Breast epithelium (tissue), 3 donors: Measurements from ENCODE around the gene RASGRP1.

Experiments
- POLR2A ChIP-seq: fragments of 450-650 bp; IDR thresholded peaks from one replicate; pipeline ENCODE4 v1.6.1; 2016; ENCODE audit warnings: antibody characterized with exemption, mild to moderate bottlenecking, moderate library complexity
- POLR2AphosphoS5 ChIP-seq, 3 donors: sonication (generic); formaldehyde crosslinking; IDR thresholded peaks; one replicate each; pipeline ENCODE4 v1.6.1; 2017; ENCODE audit warnings: antibody characterized with exemption in 3 of 3
- TF ChIP-seq, protein P1 (sequence below), 3 donors: fragments of 450-650 bp; IDR thresholded peaks; one replicate each; pipeline ENCODE4 v1.5.1; 2016 to 2017; ENCODE audit warnings: antibody characterized with exemption in 3 of 3, mild to moderate bottlenecking in 3 of 3, moderate library complexity in 3 of 3

- TF ChIP-seq POLR2AphosphoS5 (IDR thresholded peaks at IDR 0.05) (no peak), POLR2A (no peak)
- TF ChIP-seq, protein P1, sequence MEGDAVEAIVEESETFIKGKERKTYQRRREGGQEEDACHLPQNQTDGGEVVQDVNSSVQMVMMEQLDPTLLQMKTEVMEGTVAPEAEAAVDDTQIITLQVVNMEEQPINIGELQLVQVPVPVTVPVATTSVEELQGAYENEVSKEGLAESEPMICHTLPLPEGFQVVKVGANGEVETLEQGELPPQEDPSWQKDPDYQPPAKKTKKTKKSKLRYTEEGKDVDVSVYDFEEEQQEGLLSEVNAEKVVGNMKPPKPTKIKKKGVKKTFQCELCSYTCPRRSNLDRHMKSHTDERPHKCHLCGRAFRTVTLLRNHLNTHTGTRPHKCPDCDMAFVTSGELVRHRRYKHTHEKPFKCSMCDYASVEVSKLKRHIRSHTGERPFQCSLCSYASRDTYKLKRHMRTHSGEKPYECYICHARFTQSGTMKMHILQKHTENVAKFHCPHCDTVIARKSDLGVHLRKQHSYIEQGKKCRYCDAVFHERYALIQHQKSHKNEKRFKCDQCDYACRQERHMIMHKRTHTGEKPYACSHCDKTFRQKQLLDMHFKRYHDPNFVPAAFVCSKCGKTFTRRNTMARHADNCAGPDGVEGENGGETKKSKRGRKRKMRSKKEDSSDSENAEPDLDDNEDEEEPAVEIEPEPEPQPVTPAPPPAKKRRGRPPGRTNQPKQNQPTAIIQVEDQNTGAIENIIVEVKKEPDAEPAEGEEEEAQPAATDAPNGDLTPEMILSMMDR (IDR thresholded peaks at IDR 0.05) = peak; percentile 54 to 86 (median 82)
Measured at GRCh38 chr15:38440353-38441129, 124.1 kb downstream of the RASGRP1 start.
